WERI-Rb-1 (cell line): ENCODE results near the gene SMYD3.

Experiments used
- DNase-seq: peaks from one replicate; pipeline ENCODE4 v3.0.0-alpha.2; 2020
- H3K27ac ChIP-seq: fragments of 250-450 bp; sonication (Bioruptor Pico); 2 replicates; pipeline ENCODE4 v1.5.1; 2020; ENCODE audit warnings: mild to moderate bottlenecking, moderate library complexity
- H3K27me3 ChIP-seq: fragments of 250-450 bp; sonication (Bioruptor Pico); 2 replicates; pipeline ENCODE4 v1.5.1; 2021; ENCODE audit warnings: mild to moderate bottlenecking, low read depth, moderate library complexity; ENCODE audit not compliant: insufficient read depth, severe bottlenecking
- H3K36me3 ChIP-seq: fragments of 250-450 bp; sonication (Bioruptor Pico); 2 replicates; pipeline ENCODE4 v1.5.1; 2020; ENCODE audit warnings: mild to moderate bottlenecking, moderate library complexity
- H3K4me3 ChIP-seq: 2 replicates; pipeline ENCODE4 v1.5.1; 2011; ENCODE audit warnings: low read depth, mild to moderate bottlenecking, control low read depth, low read length
- H3K9me3 ChIP-seq: fragments of 250-450 bp; sonication (Bioruptor Pico); 2 replicates; pipeline ENCODE4 v1.5.1; 2021; ENCODE audit warnings: mild to moderate bottlenecking, moderate library complexity; ENCODE audit not compliant: severe bottlenecking
- CTCF ChIP-seq: IDR thresholded peaks from 2 replicates; pipeline ENCODE4 v1.5.1; 2011; ENCODE audit warnings: low read depth, mild to moderate bottlenecking, control low read depth, inconsistent platforms, low read length

The SMYD3 gene

GRCh38 chr1:245898581-245898980 is 608.5 kb downstream of the SMYD3 start:
- H3K27me3 ChIP-seq, result no peaks in the 10 kb centered on the region
- H3K36me3 ChIP-seq, result no peaks in the 10 kb centered on the region
- no peak overlapping the region for H3K27ac ChIP-seq
- DNase-seq, result no peak
- no peak for TF ChIP-seq CTCF
- no peak overlapping the region for H3K4me3 ChIP-seq
- H3K9me3 ChIP-seq, result no peaks in the 10 kb centered on the region

GRCh38 chr1:245896258-245896657 is 610.8 kb downstream of the SMYD3 start:
- DNase-seq, result no peak
- no peak for TF ChIP-seq CTCF
- no peaks in the 10 kb centered on the region for H3K36me3 ChIP-seq
- no peaks in the 10 kb centered on the region for H3K27me3 ChIP-seq
- no peak overlapping the region for H3K4me3 ChIP-seq
- no peaks in the 10 kb centered on the region for H3K9me3 ChIP-seq
- no peak overlapping the region for H3K27ac ChIP-seq

- no peak for DNase-seq
- TF ChIP-seq CTCF, result no peak
- Histone ChIP-seq H3K27ac (no peak overlapping the region), H3K36me3 (no peaks in the 10 kb centered on the region), H3K27me3 (no peaks in the 10 kb centered on the region), H3K9me3 (no peaks in the 10 kb centered on the region), H3K4me3 (no peak overlapping the region)
Observed at GRCh38 chr1:245895455-245895959, 611.6 kb downstream of the SMYD3 start.

- H3K36me3 ChIP-seq, result no peaks in the 10 kb centered on the region
- DNase-seq, result peak; percentile 5
- H3K4me3 ChIP-seq, result no peak overlapping the region
- H3K27me3 ChIP-seq, result no peaks in the 10 kb centered on the region
- H3K27ac ChIP-seq, result no peak overlapping the region
- TF ChIP-seq CTCF, result no peak
- H3K9me3 ChIP-seq, result no peaks in the 10 kb centered on the region
Observed at GRCh38 chr1:245894843-245895242, 612.2 kb downstream of the SMYD3 start.

GRCh38 chr1:245893025-245893424 is 614.1 kb downstream of the SMYD3 start:
- Histone ChIP-seq H3K36me3 (no peaks in the 10 kb centered on the region), H3K27ac (no peak overlapping the region), H3K4me3 (no peak overlapping the region), H3K9me3 (no peaks in the 10 kb centered on the region), H3K27me3 (no peaks in the 10 kb centered on the region)
- no peak for DNase-seq
- no peak for TF ChIP-seq CTCF

- Histone ChIP-seq H3K27me3 (no peaks in the 10 kb centered on the region), H3K36me3 (no peaks in the 10 kb centered on the region), H3K9me3 (no peaks in the 10 kb centered on the region), H3K4me3 (no peak overlapping the region), H3K27ac (no peak overlapping the region)
- TF ChIP-seq CTCF, result no peak
- no peak for DNase-seq
Observed at GRCh38 chr1:245888809-245889208, 618.3 kb downstream of the SMYD3 start.
